SK-N-SH (cell line): ENCODE results near the gene ADAMTS13. TPM values are rescaled to one million over a fixed set of nuclear protein-coding genes. Genes with fewer than 3 reads are reported as not detected.
"Not testable (repeated sequence)": the region's sequence is repeated elsewhere in the genome, so short reads cannot be mapped to it uniquely, and the experiment has no call there.

Experiments
- CTCF ChIA-PET: fragments of 300-600, 350-600 bp; formaldehyde crosslinking; extraction: SDS; loops from one replicate; lab custom pipeline; 2021; lab: Yijun Ruan, JAX
- POLR2A ChIA-PET: fragments of 350-600 bp; sonication (Branson Sonifier 250); formaldehyde crosslinking; extraction: SDS; loops from one replicate; lab custom pipeline; 2020; ENCODE audit warnings: antibody characterized with exemption, inconsistent platforms; lab: Yijun Ruan, JAX
- DNase-seq: peaks from one replicate; pipeline ENCODE4 v3.0.0; 2012
- H2AFZ ChIP-seq: fragments of 200-600 bp; sonication (generic); 2 replicates; pipeline ENCODE4 v1.8.1; 2016; ENCODE audit warnings: antibody characterized with exemption, mild to moderate bottlenecking, low read depth
- H3F3A ChIP-seq: fragments of 200-600 bp; sonication (generic); replicated peaks from 2 replicates; pipeline ENCODE3; 2016; ENCODE audit warnings: antibody characterized with exemption, mild to moderate bottlenecking; ENCODE audit not compliant: insufficient read depth
- H3K27ac ChIP-seq, 2 experiments: fragments of 200-500 bp in 1 of 2; fragments of 200-600 bp in 1 of 2; sonication (Bioruptor generic) in 1 of 2; sonication (generic), shearing (Covaris generic) in 1 of 2; 2 replicates each; pipeline versions ENCODE4 v1.5.1 to v1.6.1; 2014 to 2016; ENCODE audit warnings: low read depth in 2 of 2, inconsistent platforms in 1 of 2, low read length in 1 of 2, mild to moderate bottlenecking in 1 of 2, mixed read lengths in 1 of 2
- H3K27me3 ChIP-seq: fragments of 200-600 bp; sonication (generic), shearing (Covaris generic); 2 replicates; pipeline ENCODE4 v1.6.1; 2016; ENCODE audit warnings: mixed run types; ENCODE audit not compliant: insufficient read depth
- H3K36me3 ChIP-seq, 2 experiments: fragments of 200-500 bp in 1 of 2; fragments of 200-600 bp in 1 of 2; sonication (Bioruptor generic) in 1 of 2; sonication (generic) in 1 of 2; replicated peaks in 1 of 2; 2 replicates each; pipeline versions ENCODE3 to v1.5.1; 2014 to 2016; ENCODE audit warnings: low read length in 1 of 2, mild to moderate bottlenecking in 1 of 2; ENCODE audit not compliant: insufficient read depth in 2 of 2, control insufficient read depth in 1 of 2
- H3K4me1 ChIP-seq, 2 experiments: fragments of 200-500 bp in 1 of 2; fragments of 200-600 bp in 1 of 2; sonication (Bioruptor generic) in 1 of 2; sonication (generic), shearing (Covaris generic) in 1 of 2; 2 replicates each; pipeline versions ENCODE4 v1.5.1 to v1.6.1; 2014 to 2016; ENCODE audit warnings: low read depth in 1 of 2, low read length in 1 of 2, mixed run types in 1 of 2; ENCODE audit not compliant: insufficient read depth in 2 of 2, control insufficient read depth in 1 of 2
- H3K4me2 ChIP-seq: fragments of 200-600 bp; sonication (generic), shearing (Covaris generic); 2 replicates; pipeline ENCODE4 v1.6.1; 2017; ENCODE audit warnings: mixed run types
- H3K4me3 ChIP-seq, 2 experiments: fragments of 200-500 bp in 1 of 2; fragments of 200-600 bp in 1 of 2; sonication (Bioruptor generic) in 1 of 2; sonication (generic), shearing (Covaris generic) in 1 of 2; 2 replicates each; pipeline versions ENCODE4 v1.5.1 to v1.8.1; 2014 to 2016; ENCODE audit warnings: low read depth in 2 of 2, inconsistent platforms in 1 of 2, low read length in 1 of 2, mild to moderate bottlenecking in 1 of 2, mixed read lengths in 1 of 2, moderate library complexity in 1 of 2
- H3K79me2 ChIP-seq: fragments of 200-600 bp; sonication (generic); 2 replicates; pipeline ENCODE4 v1.8.1; 2017; ENCODE audit warnings: mild to moderate bottlenecking; ENCODE audit not compliant: insufficient read depth
- H3K9ac ChIP-seq: fragments of 200-600 bp; sonication (generic); 2 replicates; pipeline ENCODE4 v1.6.1; 2017; ENCODE audit warnings: mixed run types
- H3K9me2 ChIP-seq: fragments of 200-600 bp; sonication (generic); 2 replicates; pipeline ENCODE4 v1.6.1; 2017; ENCODE audit warnings: mixed run types
- H3K9me3 ChIP-seq: fragments of 200-600 bp; sonication (generic); 2 replicates; pipeline ENCODE4 v1.6.1; 2017; ENCODE audit warnings: mixed run types, mild to moderate bottlenecking, moderate library complexity
- H4K20me1 ChIP-seq: fragments of 200-600 bp; sonication (generic); 2 replicates; pipeline ENCODE4 v1.6.1; 2017; ENCODE audit warnings: mild to moderate bottlenecking, mixed run types; ENCODE audit not compliant: insufficient read depth
- EP300 ChIP-seq, 2 experiments: IDR thresholded peaks; 2 replicates each; pipeline versions ENCODE4 v1.4.0 to v1.6.1; 2012; ENCODE audit warnings: borderline replicate concordance in 1 of 2, low read depth in 1 of 2, low read length in 1 of 2
- GABPA ChIP-seq: IDR thresholded peaks from 2 replicates; pipeline ENCODE4 v1.4.0; 2012; ENCODE audit warnings: low read depth, mild to moderate bottlenecking
- MAX ChIP-seq: IDR thresholded peaks from 2 replicates; pipeline ENCODE4 v1.4.0; 2012; ENCODE audit warnings: low read depth
- NRF1 ChIP-seq: IDR thresholded peaks from 2 replicates; pipeline ENCODE4 v1.6.1; 2012; ENCODE audit warnings: low read depth, mild to moderate bottlenecking, low read length
- POLR2AphosphoS5 ChIP-seq: IDR thresholded peaks from 2 replicates; pipeline ENCODE4 v1.6.1; 2012; ENCODE audit warnings: low read depth, low read length
- RAD21 ChIP-seq: IDR thresholded peaks from 2 replicates; pipeline ENCODE4 v1.6.1; 2012; ENCODE audit warnings: mild to moderate bottlenecking, low read length
- RCOR1 ChIP-seq: fragments of 150-350 bp; IDR thresholded peaks from 2 replicates; pipeline ENCODE4 v1.6.1; 2017; ENCODE audit warnings: antibody characterized with exemption, low read length
- REST ChIP-seq: IDR thresholded peaks from 2 replicates; pipeline ENCODE4 v1.6.1; 2012; ENCODE audit warnings: mild to moderate bottlenecking, low read depth, low read length, moderate library complexity
- RFX5 ChIP-seq: IDR thresholded peaks from 2 replicates; pipeline ENCODE4 v1.6.1; 2012; ENCODE audit warnings: mild to moderate bottlenecking, improper control_type of control experiment, low read length
- TAF1 ChIP-seq: IDR thresholded peaks from 2 replicates; pipeline ENCODE4 v1.6.1; 2012; ENCODE audit warnings: low read depth, mild to moderate bottlenecking, low read length, moderate library complexity, borderline replicate concordance
- YY1 ChIP-seq: IDR thresholded peaks from 2 replicates; pipeline ENCODE4 v1.4.0; 2012; ENCODE audit warnings: low read depth, mild to moderate bottlenecking
- WGBS: methylation state at CpG from one replicate; pipeline ENCODE4 v1.1.6; 2017; ENCODE audit warnings: low lambda C conversion rate; 5-methylcytosine and 5-hydroxymethylcytosine counted together
- polyA plus RNA-seq, 3 experiments: library from polyadenylated mRNA; depleted of rRNA; stranded (reverse); fragments of >200 nt; gene quantifications; 2 replicates each; pipeline ENCODE4 v1.2.3, GENCODE V29; 2012

The ADAMTS13 gene
- polyA plus RNA-seq, 1 of the 3 experiments (the other 2 are of a cell fraction), result 10.6 TPM

GRCh38 chr9:133375724-133376654 is 46.2 kb upstream of the ADAMTS13 start, which contains the start of the genes STKLD1 and SURF4:
Gene STKLD1, plus strand, starts transcription at chr9:133376366. Its CDS starts 108 bp downstream, at chr9:133376474.
Gene SURF4, minus strand, starts transcription at chr9:133376060. Its CDS starts 91 bp downstream, at chr9:133375969.
- H3K79me2 ChIP-seq, result peaks cover 52% of the 10 kb centered on the region
- peak within 1 kb of the TSS; percentile 99 for H3K9ac ChIP-seq
- peak; percentile 54 for TF ChIP-seq NRF1
- peak; percentile 87 for TF ChIP-seq MAX
- no peak for TF ChIP-seq RCOR1
- TF ChIP-seq TAF1, result peak; percentile 95
- peak; percentile 54; the same call in 1 of the 2 replicates for TF ChIP-seq REST
- TF ChIP-seq RFX5, result no peak
- TF ChIP-seq GABPA, result peak; percentile 51
- TF ChIP-seq YY1, result 0 out of 2 replicates have a peak, but pooled peaks have one; percentile 3
- TF ChIP-seq EP300 (IDR thresholded peaks at IDR 0.05; ENCODE audit: borderline replicate concordance in 1 of 2, low read depth in 1 of 2, low read length in 1 of 2), result peak in 1 of 2 experiments; percentile 27; a peak in 1 of 4 replicates
- TF ChIP-seq POLR2AphosphoS5, result peak; percentile 67
- no peak for TF ChIP-seq RAD21
- TF ChIP-seq, all 33 proteins: peak for 8
- H3K4me1 ChIP-seq, result peaks cover 5 to 18% of the 10 kb centered on the region in 2 experiments; a peak in 3 of 4 replicates
- H3K27me3 ChIP-seq, result no peaks in the 10 kb centered on the region
- DNase-seq, result peak; percentile 100
- H3F3A ChIP-seq, result peaks cover 9% of the 10 kb centered on the region
- H3K4me2 ChIP-seq, result peak within 1 kb of the TSS; percentile 99
- ChIA-PET POLR2A (interaction anchor here (0.7 to 1.0 kb wide), 4 partner anchors 10 to 28 kb away, joined by 3 to 5 read pairs (median 3); partner anchors contain the start of genes MED22, RPL7A, SURF1 and SURF2), CTCF (interaction anchor here (0.6 to 1.4 kb wide), 8 partner anchors 9 to 29 kb away, joined by 3 to 7 read pairs (median 4); no protein-coding TSS in a partner anchor)
- H2AFZ ChIP-seq, result peak within 1 kb of the TSS; percentile 63
- peaks cover 17 to 20% of the 10 kb centered on the region in 2 experiments for H3K36me3 ChIP-seq
- no peaks in the 10 kb centered on the region for H3K9me2 ChIP-seq
- H4K20me1 ChIP-seq, result peaks cover 42% of the 10 kb centered on the region
- peak within 1 kb of the TSS; percentile 88 to 100 for H3K4me3 ChIP-seq
- no peaks in the 10 kb centered on the region for H3K9me3 ChIP-seq
- 0% methylated on average over 8 of the region's 120 CpGs for WGBS
- peak within 1 kb of the TSS; percentile 67 to 90 for H3K27ac ChIP-seq

GRCh38 chr9:133377280-133377679 is 44.9 kb upstream of the ADAMTS13 start:
- Histone ChIP-seq H3K36me3 (peaks cover 8 to 17% of the 10 kb centered on the region in 2 experiments), H3K4me2 (peak overlapping the region; percentile 99; the same call in 1 of the 2 replicates), H3K4me1 (peaks cover 5 to 10% of the 10 kb centered on the region in 2 experiments; a peak in 3 of 4 replicates), H4K20me1 (peaks cover 29% of the 10 kb centered on the region), H3K79me2 (peaks cover 39% of the 10 kb centered on the region)
- H3F3A ChIP-seq, H2AFZ ChIP-seq, H3K27me3 ChIP-seq, H3K9ac ChIP-seq, H3K9me2 ChIP-seq, DNase-seq, H3K4me3 ChIP-seq, POLR2A ChIA-PET, H3K9me3 ChIP-seq, H3K27ac ChIP-seq: not testable (repeated sequence)
- WGBS, result 93% methylated on average over 14 of the region's 14 CpGs
- CTCF ChIA-PET, result interaction anchor here (0.6 to 1.7 kb wide), 6 partner anchors 12 to 110 kb away, joined by 3 to 6 read pairs (median 4); no protein-coding TSS in a partner anchor
